Erythroblast (primary cell): ENCODE results near the gene TMEFF2.

Experiments used
- DNase-seq, 2 experiments: peaks; one replicate each; lab custom pipeline; 2025; lab: John Stamatoyannopoulos, UW
- GATA1 ChIP-seq: IDR thresholded peaks from 2 replicates; pipeline ENCODE4 v1.6.1; 2011; ENCODE audit warnings: low read depth, mild to moderate bottlenecking, control low read depth, low read length, moderate library complexity
- POLR2A ChIP-seq: IDR thresholded peaks from 2 replicates; pipeline ENCODE4 v1.6.1; 2011; ENCODE audit warnings: mild to moderate bottlenecking, low read length

TMEFF2 gene

DNA sequence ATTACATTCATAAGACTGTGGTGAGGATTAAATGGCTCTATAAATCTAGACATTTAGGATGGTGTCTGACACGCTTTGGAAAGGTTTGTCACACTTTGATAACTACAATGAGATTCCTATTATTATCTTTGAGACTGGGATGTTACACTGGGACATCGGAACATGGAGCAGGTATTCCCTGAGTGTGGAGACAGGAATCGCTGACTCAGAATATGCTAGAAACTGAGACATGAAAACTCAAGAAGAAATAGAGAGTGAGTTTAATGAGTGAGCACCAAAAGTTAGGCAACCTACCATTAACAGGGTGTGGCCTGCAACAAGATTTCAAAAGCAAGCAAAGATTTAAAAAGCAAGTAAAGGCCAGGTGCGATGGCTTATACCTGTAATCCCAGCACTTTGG, 145.4 kb downstream of the TMEFF2 start:
- no peak for DNase-seq
- TF ChIP-seq POLR2A (no peak), GATA1 (no peak)

DNA sequence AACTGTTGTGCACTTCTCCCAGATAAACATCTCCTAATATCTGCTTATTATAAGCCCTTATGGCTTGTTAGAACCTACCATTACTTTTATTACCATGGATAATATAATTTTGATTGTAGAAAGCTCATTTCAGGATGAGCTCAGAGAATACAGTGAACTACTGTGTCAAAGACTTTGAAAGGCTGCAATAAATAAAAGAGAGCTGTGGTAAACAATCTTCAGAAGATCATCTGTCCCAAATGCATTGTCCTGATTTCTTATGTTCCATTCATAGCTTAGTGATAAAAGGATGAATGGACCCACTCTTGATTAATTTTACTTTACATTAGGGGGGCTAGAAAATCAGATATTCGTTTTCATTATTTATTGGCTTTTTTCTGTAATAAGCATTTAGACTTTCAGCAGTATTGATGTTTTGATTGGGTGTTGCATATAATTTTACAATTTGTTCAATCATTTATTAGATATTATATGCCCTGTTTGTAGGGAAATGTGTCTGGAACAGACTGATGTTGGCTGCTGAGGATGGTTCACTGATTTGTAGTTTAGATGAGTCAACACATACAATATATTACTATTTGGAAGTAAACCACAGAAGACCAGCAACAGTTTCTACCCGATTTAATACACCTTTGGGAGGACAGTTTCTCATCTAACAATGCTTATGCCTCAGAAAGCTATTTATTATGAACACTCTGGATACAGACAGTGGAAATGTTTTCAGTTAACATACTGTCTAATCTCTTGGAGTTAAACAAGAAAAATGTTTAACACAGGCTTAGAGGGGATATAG, 147.2 kb downstream of the TMEFF2 start:
- DNase-seq = no peak
- TF ChIP-seq GATA1 = no peak
- TF ChIP-seq POLR2A = no peak

DNA sequence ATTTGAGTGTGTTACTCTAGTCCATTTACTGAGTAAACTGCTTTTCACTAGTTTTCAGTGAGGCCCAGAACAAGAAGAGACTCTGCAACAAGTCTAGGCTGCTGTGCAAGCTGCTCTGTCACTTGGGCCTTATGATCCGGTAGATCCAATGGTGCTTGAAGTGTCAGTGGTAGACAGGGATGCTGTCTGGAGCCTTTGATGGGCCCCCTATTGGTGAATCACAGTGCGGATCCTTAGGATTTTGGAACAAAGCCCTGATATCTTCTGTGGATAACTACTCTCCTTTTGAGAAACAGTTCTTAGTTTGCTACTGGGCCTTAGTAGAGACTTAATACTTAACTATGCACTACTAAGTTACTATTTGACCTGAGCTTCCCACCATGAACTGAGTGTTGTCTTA, 150.2 kb downstream of the TMEFF2 start:
- no peak for TF ChIP-seq POLR2A
- no peak for DNase-seq

- DNase-seq = no peak
- TF ChIP-seq GATA1 (no peak), POLR2A (no peak)
Observed at GRCh38 chr2:192043216-192043870, 151.4 kb downstream of the TMEFF2 start.

DNA sequence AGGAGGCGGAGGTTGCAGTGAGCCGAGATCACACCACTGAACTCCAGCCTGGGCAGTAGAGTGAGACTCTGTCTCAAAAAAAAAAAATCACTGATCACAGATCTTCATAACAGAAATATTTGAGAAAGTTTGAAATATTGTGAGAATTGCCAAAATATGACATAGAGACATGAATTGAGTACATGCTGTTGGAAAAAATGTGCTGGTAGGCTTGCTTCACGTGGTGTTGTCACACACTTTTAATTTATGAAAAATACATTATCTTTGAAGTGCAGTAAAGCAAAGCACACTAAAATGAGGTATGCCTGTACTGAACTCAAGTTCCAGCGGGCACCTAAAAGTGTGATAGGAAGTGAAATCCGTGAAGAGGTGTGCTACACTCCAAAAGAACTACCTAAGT, 152.6 kb downstream of the TMEFF2 start:
- DNase-seq = no peak
- TF ChIP-seq POLR2A = no peak
- TF ChIP-seq GATA1 = no peak

DNA sequence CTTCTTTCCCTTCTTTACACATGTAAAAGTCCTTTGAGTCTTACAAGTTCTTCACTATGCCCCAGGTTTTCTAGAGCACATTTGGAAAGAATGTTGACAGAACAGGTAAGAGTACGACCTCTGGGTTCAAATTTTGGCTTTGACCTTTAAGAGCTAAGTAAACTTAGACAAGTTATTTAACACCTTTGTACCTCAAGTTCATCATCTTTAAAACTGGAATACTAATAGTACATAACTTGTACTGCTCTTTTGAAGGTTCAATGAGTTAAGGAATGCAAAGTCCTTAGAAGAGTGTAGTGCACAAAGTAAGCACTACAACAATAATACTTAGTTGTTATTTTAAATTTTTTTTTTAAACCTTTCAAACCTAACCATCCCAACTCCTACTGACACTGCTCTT, 156.6 kb downstream of the TMEFF2 start:
- no peak for DNase-seq
- TF ChIP-seq GATA1 = no peak
- TF ChIP-seq POLR2A = no peak

DNA sequence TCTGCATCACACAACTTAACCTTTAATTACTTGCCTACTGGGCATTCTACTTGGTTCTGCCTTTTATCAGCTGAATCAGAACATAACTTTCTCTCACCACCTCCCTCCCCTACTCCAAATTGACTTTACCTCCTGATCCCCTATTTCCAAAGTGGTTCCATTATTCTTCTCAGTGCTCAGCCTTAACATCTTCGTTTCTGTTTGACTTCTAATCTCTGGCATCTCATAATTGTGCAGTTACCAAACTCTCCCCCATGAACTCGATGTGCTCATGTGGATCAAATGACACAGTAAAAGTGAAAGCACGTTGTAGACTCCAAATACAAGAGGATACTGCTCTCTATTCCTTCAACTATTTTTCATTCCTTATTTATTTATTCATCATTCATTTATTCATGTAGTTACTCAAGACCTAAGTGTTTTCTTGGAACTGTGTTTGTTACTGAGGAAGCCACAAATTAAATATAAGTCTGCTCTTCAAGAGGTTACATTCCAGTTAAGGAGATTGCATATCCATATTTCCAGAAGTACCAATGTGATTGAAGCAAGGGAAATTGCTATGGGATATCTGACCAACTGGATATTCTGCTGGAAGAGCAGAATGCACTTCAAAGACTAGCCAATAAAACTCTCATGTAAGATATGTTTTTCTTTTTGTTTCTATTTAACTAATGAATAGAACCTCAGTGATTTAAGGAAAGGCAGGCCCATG, 158.8 kb downstream of the TMEFF2 start:
- TF ChIP-seq GATA1 (no peak), POLR2A (no peak)

DNA sequence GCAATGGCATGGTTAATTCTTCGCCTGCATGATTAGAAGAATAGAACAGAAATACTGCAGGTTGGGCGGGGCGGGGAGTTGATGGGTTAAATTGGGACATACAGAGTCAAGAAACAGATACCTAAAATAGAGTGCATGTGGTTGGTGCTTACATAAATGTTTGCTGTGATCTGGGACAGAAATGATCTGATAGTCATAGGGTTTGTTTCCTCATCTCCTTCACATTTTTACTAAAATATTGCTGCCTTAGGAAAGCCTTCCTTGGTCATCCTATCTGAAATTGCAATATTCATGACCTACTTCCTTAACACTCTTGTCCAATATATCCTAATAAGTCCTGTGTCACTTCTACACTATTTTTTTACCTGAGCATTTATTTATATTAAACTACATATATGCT, 163.9 kb downstream of the TMEFF2 start:
- DNase-seq = no peak
- TF ChIP-seq GATA1 (no peak), POLR2A (no peak)

More for the DNA sequence above, 158.8 kb downstream of the TMEFF2 start:
- no peak for DNase-seq

DNA sequence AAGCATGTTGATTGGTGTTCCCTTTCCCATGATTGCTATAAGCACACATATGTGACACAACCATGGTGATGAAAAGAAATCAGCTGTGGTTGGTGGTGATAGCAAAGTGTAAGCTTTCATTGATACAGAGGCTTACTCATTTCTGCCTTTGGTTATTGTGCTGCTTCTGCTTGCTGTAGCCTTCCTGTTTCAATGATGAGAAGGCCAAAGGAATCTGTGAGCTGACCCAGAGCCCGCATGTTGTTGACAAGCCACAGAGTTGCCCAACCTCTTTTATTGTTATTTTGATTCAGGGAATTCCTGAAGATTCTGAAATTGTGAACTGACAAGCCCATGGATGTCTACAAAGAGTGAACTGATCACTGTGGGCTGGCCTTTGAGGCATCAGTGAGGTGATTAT, 164.4 kb downstream of the TMEFF2 start:
- TF ChIP-seq POLR2A (no peak), GATA1 (no peak)
- DNase-seq = no peak

DNA sequence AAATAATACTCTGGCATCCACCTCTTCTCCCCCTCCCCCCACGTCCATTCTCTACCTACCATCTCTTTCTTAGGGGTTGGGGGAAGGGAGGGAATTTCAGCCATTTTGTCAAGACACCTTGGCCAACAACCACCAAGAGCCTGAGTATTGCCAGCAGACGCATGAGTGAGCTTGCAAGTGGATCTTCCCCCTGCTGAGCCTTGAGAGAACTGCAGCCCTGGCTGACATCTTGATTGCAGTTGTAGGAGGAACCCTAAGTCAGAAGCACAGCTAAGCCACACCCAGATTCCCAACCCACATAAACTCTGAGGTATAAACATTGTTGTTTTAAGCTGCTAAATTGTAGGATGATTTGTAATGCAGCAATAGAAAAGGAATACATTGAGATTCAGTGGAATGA, 165.6 kb downstream of the TMEFF2 start:
- no peak for TF ChIP-seq GATA1
- TF ChIP-seq POLR2A = no peak
- DNase-seq = peak; percentile 66 to 67

- TF ChIP-seq POLR2A = no peak
- no peak for TF ChIP-seq GATA1
Observed at GRCh38 chr2:192026825-192027120, 168.0 kb downstream of the TMEFF2 start.

DNA sequence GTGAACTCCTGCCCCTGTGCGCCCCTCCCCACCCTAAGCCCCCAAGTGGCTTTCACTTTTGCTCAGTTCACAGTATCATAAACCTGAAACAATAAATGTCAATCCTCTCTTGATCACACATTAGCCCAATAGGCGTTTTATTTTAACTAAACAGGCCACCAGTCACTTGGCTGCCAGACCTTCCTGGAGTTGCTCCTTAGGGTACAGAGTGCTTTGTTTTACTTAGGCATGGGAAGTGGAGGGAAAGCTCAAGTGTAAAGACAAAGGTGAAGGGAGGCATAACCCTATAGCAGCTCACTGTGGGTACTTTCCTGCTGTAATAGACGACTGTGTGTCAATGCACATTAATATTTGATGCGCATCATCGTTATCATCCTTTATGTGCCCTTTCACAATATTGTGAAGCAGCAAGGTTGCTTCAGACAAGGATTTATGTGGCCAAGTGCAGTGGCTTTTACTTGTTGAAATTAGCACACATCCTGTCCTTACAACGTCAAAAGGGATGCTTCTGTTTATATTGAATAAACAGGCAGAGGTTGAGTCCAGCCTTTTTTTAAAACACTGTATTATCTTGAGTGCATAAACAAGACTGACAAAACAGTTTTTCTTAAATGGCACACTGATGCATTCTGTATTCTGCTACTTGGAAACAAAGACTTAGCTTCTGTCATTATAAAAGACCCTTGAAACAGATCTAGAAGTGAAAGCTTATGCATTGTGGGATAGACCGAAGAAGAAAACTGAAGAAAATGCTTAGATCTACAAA, 168.5 kb downstream of the TMEFF2 start:
- DNase-seq = no peak
- TF ChIP-seq GATA1 (no peak), POLR2A (no peak)

More at GRCh38 chr2:192026825-192027120, 168.0 kb downstream of the TMEFF2 start:
- no peak for DNase-seq

GRCh38 chr2:192025637-192026036, 169.1 kb downstream of the TMEFF2 start:
- no peak for TF ChIP-seq POLR2A
- no peak for TF ChIP-seq GATA1
- DNase-seq = no peak
